ENCODE measurements around the gene ARSI. TPM values are rescaled to one million over a fixed set of nuclear protein-coding genes. Genes with fewer than 3 reads are reported as not detected.
A peak's percentile ranks its signal among the peaks of the same experiment; 100 is the strongest.

Gene ARSI
- total RNA-seq, 4 donors from 2014 or later: 7.3 to 17.0 (median 8.1) TPM

GRCh38 chr5:150305557-150305956 is 2.9 kb upstream of the ARSI start:
- H3K9me3 ChIP-seq: no peaks in the 10 kb centered on the region
- H3K27me3 ChIP-seq: peaks cover 0 to 9% of the 10 kb centered on the region in 2 donors
- peak overlapping the region in 2 of 4 donors; percentile 34 to 53 for H3K27ac ChIP-seq
- H3K4me3 ChIP-seq: no peak overlapping the region
- 6 to 16% methylated on average over 1 of the region's 1 CpG for WGBS, 2 donors
- H3K36me3 ChIP-seq: no peaks in the 10 kb centered on the region
- no peak for DNase-seq (ENCODE audit: low spot score in 2 of 2)
- H3K4me1 ChIP-seq: peaks cover 0 to 78% (median 17%) of the 10 kb centered on the region in 4 donors
- no peak for TF ChIP-seq CTCF (IDR thresholded peaks at IDR 0.05)
- TF ChIP-seq EP300 (IDR thresholded peaks at IDR 0.05): no peak
- TF ChIP-seq POLR2A (IDR thresholded peaks at IDR 0.05): no peak

- Histone ChIP-seq H3K27me3 (peaks cover 0 to 9% of the 10 kb centered on the region in 2 donors), H3K36me3 (no peaks in the 10 kb centered on the region), H3K9me3 (no peaks in the 10 kb centered on the region), H3K4me1 (peaks cover 0 to 81% (median 17%) of the 10 kb centered on the region in 4 donors), H3K4me3 (no peak overlapping the region), H3K27ac (peak overlapping the region in 2 of 4 donors; percentile 34 to 53)
- WGBS, 2 donors: 58 to 62% methylated on average over 2 of the region's 2 CpGs
- no peak for DNase-seq (ENCODE audit: low spot score in 2 of 2)
- no peak for TF ChIP-seq CTCF (IDR thresholded peaks at IDR 0.05)
- TF ChIP-seq POLR2A (IDR thresholded peaks at IDR 0.05): no peak
- TF ChIP-seq EP300 (IDR thresholded peaks at IDR 0.05): no peak
These were observed 2.4 kb upstream of the ARSI start for GRCh38 chr5:150305095-150305494.

GRCh38 chr5:150304481-150305081 is 1.9 kb upstream of the ARSI start:
- H3K4me3 ChIP-seq: no peak overlapping the region
- TF ChIP-seq EP300 (IDR thresholded peaks at IDR 0.05) (no peak), POLR2A (IDR thresholded peaks at IDR 0.05) (no peak), CTCF (IDR thresholded peaks at IDR 0.05) (no peak)
- H3K27ac ChIP-seq: peak overlapping the region in 2 of 4 donors; percentile 53 to 76
- peaks cover 0 to 9% of the 10 kb centered on the region in 2 donors for H3K27me3 ChIP-seq
- no peak for DNase-seq (ENCODE audit: low spot score in 2 of 2)
- 84 to 91% methylated on average over 4 of the region's 4 CpGs for WGBS, 2 donors
- H3K36me3 ChIP-seq: no peaks in the 10 kb centered on the region
- H3K9me3 ChIP-seq: no peaks in the 10 kb centered on the region
- peaks cover 0 to 81% (median 17%) of the 10 kb centered on the region in 4 donors for H3K4me1 ChIP-seq

GRCh38 chr5:150303660-150304386 is 1.1 kb upstream of the ARSI start:
- no peak for TF ChIP-seq POLR2A (IDR thresholded peaks at IDR 0.05)
- no peak for TF ChIP-seq CTCF (IDR thresholded peaks at IDR 0.05)
- TF ChIP-seq EP300 (IDR thresholded peaks at IDR 0.05): no peak
- Histone ChIP-seq H3K4me3 (no peak overlapping the region), H3K27me3 (peaks cover 0 to 9% of the 10 kb centered on the region in 2 donors), H3K27ac (peak overlapping the region in 2 of 4 donors; percentile 57 to 76), H3K4me1 (peaks cover 0 to 78% (median 16%) of the 10 kb centered on the region in 4 donors), H3K9me3 (no peaks in the 10 kb centered on the region), H3K36me3 (no peaks in the 10 kb centered on the region)
- 62 to 67% methylated on average over 7 of the region's 7 CpGs for WGBS, 2 donors
- no peak for DNase-seq (ENCODE audit: low spot score in 2 of 2)

GRCh38 chr5:150303070-150303615 is 438 bp upstream of the ARSI start:
- Histone ChIP-seq H3K4me1 (peaks cover 0 to 72% (median 16%) of the 10 kb centered on the region in 4 donors), H3K27ac (peak overlapping the region in 2 of 4 donors; percentile 57 to 76), H3K36me3 (peaks cover 0 to 3% (median 0%) of the 10 kb centered on the region in 3 donors), H3K9me3 (no peaks in the 10 kb centered on the region), H3K4me3 (peak overlapping the region; percentile 7 to 44 (median 18)), H3K27me3 (peaks cover 0 to 9% of the 10 kb centered on the region in 2 donors)
- 11 to 26% methylated on average over 16 of the region's 16 CpGs for WGBS, 2 donors
- no peak for TF ChIP-seq CTCF (IDR thresholded peaks at IDR 0.05)
- no peak for TF ChIP-seq POLR2A (IDR thresholded peaks at IDR 0.05)
- no peak for TF ChIP-seq EP300 (IDR thresholded peaks at IDR 0.05)
- no peak for DNase-seq (ENCODE audit: low spot score in 2 of 2)

Data from tibial nerve (tissue), 4 donors.